Neural cell (in vitro differentiated cells): ENCODE results near the gene OPRL1. TPM values are rescaled to one million over a fixed set of nuclear protein-coding genes. Genes with fewer than 3 reads are reported as not detected.
A peak's percentile ranks its signal among the peaks of the same experiment; 100 is the strongest.

ENCODE experiments used
- H2AFZ ChIP-seq: fragments of 200-600, 300-800 bp; sonication (generic), shearing (Covaris generic); 2 replicates; pipeline ENCODE4 v1.6.0; 2014; ENCODE audit warnings: low read depth, mild to moderate bottlenecking, antibody characterized with exemption, low read length, moderate library complexity
- H3F3A ChIP-seq: fragments of 200-600 bp; shearing (Covaris generic); 2 replicates; pipeline ENCODE4 v1.6.1; 2016; ENCODE audit warnings: mild to moderate bottlenecking, moderate library complexity, mixed read lengths, antibody characterized with exemption, low read length; ENCODE audit not compliant: insufficient read depth, poor library complexity, severe bottlenecking
- H3K27ac ChIP-seq: fragments of 200-600, 300-800 bp; sonication (generic), shearing (Covaris generic); 2 replicates; pipeline ENCODE4 v1.5.1; 2014; ENCODE audit warnings: mild to moderate bottlenecking, low read length, moderate library complexity
- H3K27me3 ChIP-seq: fragments of 300-800, 200-600 bp; sonication (generic), shearing (Covaris generic); 2 replicates; pipeline ENCODE4 v1.6.0; 2014; ENCODE audit warnings: mild to moderate bottlenecking, low read depth, low read length, moderate library complexity; ENCODE audit not compliant: insufficient read depth
- H3K36me3 ChIP-seq: fragments of 300-800, 200-600 bp; sonication (generic), shearing (Covaris generic); 2 replicates; pipeline ENCODE4 v1.5.1; 2014; ENCODE audit warnings: mild to moderate bottlenecking, antibody characterized with exemption, low read length, moderate library complexity; ENCODE audit not compliant: insufficient read depth
- H3K4me2 ChIP-seq: fragments of 300-800, 200-600 bp; sonication (generic), shearing (Covaris generic); 2 replicates; pipeline ENCODE4 v1.6.0; 2014; ENCODE audit warnings: mild to moderate bottlenecking, low read length
- H3K4me3 ChIP-seq: fragments of 300-800, 200-600 bp; sonication (generic), shearing (Covaris generic); 2 replicates; pipeline ENCODE4 v1.5.1; 2014; ENCODE audit warnings: mild to moderate bottlenecking, low read length, moderate library complexity
- H3K79me2 ChIP-seq: fragments of 200-600 bp; shearing (Covaris generic); replicated peaks from 2 replicates; pipeline ENCODE4 v1.6.0; 2014; ENCODE audit warnings: mild to moderate bottlenecking, low read length, moderate library complexity; ENCODE audit not compliant: insufficient read depth
- H3K9ac ChIP-seq: fragments of 300-800, 200-600 bp; sonication (generic), shearing (Covaris generic); 2 replicates; pipeline ENCODE4 v1.6.1; 2016; ENCODE audit warnings: mild to moderate bottlenecking, low read length, mixed read lengths
- H3K9me2 ChIP-seq: fragments of 200-600 bp; shearing (Covaris generic); 2 replicates; pipeline ENCODE4 v1.6.1; 2016; ENCODE audit warnings: mild to moderate bottlenecking, low read length, mixed read lengths; ENCODE audit not compliant: insufficient read depth
- H3K9me3 ChIP-seq: fragments of 200-600, 300-800 bp; sonication (generic), shearing (Covaris generic); 2 replicates; pipeline ENCODE4 v1.6.1; 2016; ENCODE audit warnings: mild to moderate bottlenecking, mixed run types, low read length, moderate library complexity, mixed read lengths
- H4K20me1 ChIP-seq: fragments of 200-600 bp; shearing (Covaris generic); 2 replicates; pipeline ENCODE4 v1.6.1; 2016; ENCODE audit warnings: mild to moderate bottlenecking, mixed run types; ENCODE audit not compliant: insufficient read depth
- EP300 ChIP-seq: fragments of 450-650 bp; conservative IDR thresholded peaks from 2 replicates; pipeline ENCODE4 v1.6.1; 2014; ENCODE audit warnings: antibody characterized with exemption, mild to moderate bottlenecking, moderate library complexity; ENCODE audit not compliant: poor library complexity, severe bottlenecking
- EZH2 ChIP-seq: fragments of 200-600, 300-800 bp; shearing (Covaris generic), sonication (generic); IDR thresholded peaks from 2 replicates; pipeline ENCODE4 v1.6.1; 2014; ENCODE audit warnings: antibody characterized with exemption, low read length, borderline replicate concordance, mild to moderate bottlenecking; ENCODE audit not compliant: insufficient read depth, poor library complexity, severe bottlenecking
- MXI1 ChIP-seq: fragments of 450-650 bp; conservative IDR thresholded peaks from 2 replicates; pipeline ENCODE4 v1.6.1; 2014; ENCODE audit warnings: antibody characterized with exemption, mild to moderate bottlenecking; ENCODE audit not compliant: poor library complexity, severe bottlenecking
- POLR2AphosphoS5 ChIP-seq: IDR thresholded peaks from 2 replicates; pipeline ENCODE4 v1.6.1; 2012
- RAD21 ChIP-seq: fragments of 450-650 bp; conservative IDR thresholded peaks from 2 replicates; pipeline ENCODE4 v1.6.1; 2014; ENCODE audit warnings: antibody characterized with exemption, mild to moderate bottlenecking, moderate library complexity
- SMC3 ChIP-seq: fragments of 450-650 bp; conservative IDR thresholded peaks from 2 replicates; pipeline ENCODE4 v1.6.1; 2014; ENCODE audit warnings: antibody characterized with exemption, mild to moderate bottlenecking, moderate library complexity; ENCODE audit not compliant: poor library complexity
- TAF1 ChIP-seq: IDR thresholded peaks from 2 replicates; pipeline ENCODE4 v1.6.1; 2012; ENCODE audit warnings: low read depth
- polyA plus RNA-seq: library from polyadenylated mRNA; depleted of rRNA; stranded (reverse); fragments of >200 nt; gene quantifications from 2 replicates; pipeline ENCODE4 v1.2.3, GENCODE V29; 2014
- TF ChIP-seq, protein P1 (sequence below): fragments of 450-650 bp; IDR thresholded peaks from 2 replicates; pipeline ENCODE4 v1.5.1; 2014; ENCODE audit warnings: antibody characterized with exemption, mild to moderate bottlenecking, moderate library complexity; ENCODE audit not compliant: poor library complexity, severe bottlenecking
- TF ChIP-seq, protein P2 (sequence below): IDR thresholded peaks from 2 replicates; pipeline ENCODE4 v1.6.1; 2012; ENCODE audit warnings: borderline replicate concordance

The OPRL1 gene
- polyA plus RNA-seq, 1 donor from 2014 or later = 18.3 TPM

DNA sequence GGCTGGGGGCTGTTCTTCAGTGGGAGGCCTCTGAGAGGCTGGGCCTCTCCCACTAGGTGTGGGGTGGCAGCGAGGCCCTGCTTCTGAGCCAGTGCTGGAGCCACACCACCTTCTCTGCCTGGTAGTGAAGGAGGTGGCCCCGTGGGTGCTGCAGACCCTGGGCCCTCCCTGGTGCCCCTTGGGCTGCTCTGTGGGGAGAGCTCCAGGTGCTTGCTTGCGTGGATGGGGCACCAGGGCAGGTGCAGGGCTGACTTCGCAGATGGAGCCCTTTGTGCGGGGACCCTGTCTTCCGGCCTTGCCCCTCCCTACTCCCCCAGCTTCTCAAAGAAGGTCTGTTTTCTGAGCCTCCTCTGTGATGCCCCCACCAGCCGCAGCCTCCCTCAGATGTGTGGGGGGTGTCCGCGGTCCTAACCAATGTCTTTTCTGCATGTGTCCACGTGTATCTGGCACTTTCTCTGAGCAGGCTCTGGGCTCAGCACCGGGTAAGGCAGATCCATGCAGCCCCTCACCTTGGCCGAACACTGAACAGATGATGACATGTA, 67.1 kb downstream of the OPRL1 start:
- Histone ChIP-seq H3K27me3 (no peaks in the 10 kb centered on the region), H3K9ac (peak overlapping the region; percentile 41), H4K20me1 (no peaks in the 10 kb centered on the region), H3K9me3 (no peaks in the 10 kb centered on the region), H2AFZ (no peak overlapping the region), H3K27ac (no peak overlapping the region), H3K4me2 (no peak overlapping the region), H3F3A (no peaks in the 10 kb centered on the region), H3K79me2 (no peaks in the 10 kb centered on the region), H3K4me3 (no peak overlapping the region), H3K36me3 (no peaks in the 10 kb centered on the region), H3K9me2 (no peaks in the 10 kb centered on the region)
- TF ChIP-seq, protein P1, sequence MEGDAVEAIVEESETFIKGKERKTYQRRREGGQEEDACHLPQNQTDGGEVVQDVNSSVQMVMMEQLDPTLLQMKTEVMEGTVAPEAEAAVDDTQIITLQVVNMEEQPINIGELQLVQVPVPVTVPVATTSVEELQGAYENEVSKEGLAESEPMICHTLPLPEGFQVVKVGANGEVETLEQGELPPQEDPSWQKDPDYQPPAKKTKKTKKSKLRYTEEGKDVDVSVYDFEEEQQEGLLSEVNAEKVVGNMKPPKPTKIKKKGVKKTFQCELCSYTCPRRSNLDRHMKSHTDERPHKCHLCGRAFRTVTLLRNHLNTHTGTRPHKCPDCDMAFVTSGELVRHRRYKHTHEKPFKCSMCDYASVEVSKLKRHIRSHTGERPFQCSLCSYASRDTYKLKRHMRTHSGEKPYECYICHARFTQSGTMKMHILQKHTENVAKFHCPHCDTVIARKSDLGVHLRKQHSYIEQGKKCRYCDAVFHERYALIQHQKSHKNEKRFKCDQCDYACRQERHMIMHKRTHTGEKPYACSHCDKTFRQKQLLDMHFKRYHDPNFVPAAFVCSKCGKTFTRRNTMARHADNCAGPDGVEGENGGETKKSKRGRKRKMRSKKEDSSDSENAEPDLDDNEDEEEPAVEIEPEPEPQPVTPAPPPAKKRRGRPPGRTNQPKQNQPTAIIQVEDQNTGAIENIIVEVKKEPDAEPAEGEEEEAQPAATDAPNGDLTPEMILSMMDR = no peak
- TF ChIP-seq, protein P2, sequence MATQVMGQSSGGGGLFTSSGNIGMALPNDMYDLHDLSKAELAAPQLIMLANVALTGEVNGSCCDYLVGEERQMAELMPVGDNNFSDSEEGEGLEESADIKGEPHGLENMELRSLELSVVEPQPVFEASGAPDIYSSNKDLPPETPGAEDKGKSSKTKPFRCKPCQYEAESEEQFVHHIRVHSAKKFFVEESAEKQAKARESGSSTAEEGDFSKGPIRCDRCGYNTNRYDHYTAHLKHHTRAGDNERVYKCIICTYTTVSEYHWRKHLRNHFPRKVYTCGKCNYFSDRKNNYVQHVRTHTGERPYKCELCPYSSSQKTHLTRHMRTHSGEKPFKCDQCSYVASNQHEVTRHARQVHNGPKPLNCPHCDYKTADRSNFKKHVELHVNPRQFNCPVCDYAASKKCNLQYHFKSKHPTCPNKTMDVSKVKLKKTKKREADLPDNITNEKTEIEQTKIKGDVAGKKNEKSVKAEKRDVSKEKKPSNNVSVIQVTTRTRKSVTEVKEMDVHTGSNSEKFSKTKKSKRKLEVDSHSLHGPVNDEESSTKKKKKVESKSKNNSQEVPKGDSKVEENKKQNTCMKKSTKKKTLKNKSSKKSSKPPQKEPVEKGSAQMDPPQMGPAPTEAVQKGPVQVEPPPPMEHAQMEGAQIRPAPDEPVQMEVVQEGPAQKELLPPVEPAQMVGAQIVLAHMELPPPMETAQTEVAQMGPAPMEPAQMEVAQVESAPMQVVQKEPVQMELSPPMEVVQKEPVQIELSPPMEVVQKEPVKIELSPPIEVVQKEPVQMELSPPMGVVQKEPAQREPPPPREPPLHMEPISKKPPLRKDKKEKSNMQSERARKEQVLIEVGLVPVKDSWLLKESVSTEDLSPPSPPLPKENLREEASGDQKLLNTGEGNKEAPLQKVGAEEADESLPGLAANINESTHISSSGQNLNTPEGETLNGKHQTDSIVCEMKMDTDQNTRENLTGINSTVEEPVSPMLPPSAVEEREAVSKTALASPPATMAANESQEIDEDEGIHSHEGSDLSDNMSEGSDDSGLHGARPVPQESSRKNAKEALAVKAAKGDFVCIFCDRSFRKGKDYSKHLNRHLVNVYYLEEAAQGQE = no peak
- TF ChIP-seq RAD21 (no peak), EP300 (no peak), EZH2 (no peak), POLR2AphosphoS5 (no peak), MXI1 (no peak), SMC3 (no peak), TAF1 (no peak)

DNA sequence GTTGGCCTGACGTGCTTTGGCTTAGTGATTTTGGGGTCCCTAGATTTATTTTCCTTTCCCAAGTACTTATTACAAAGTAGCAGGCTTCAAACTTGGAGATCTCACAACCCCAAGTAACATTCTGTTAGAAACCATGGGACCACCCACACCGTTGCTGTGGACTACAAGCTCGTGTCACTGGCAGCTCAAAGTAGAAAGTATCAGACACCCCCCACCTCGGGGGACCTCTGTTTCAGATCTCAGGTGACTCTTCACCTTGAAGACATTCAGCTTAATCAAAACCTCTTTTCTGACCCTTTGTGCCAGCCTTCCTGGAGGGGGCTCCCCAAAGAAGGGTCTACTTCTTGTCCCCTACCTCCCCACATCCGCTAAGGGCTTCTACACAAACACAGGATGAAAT, 68.7 kb downstream of the OPRL1 start:
- no peak overlapping the region for H3K9ac ChIP-seq
- no peak overlapping the region for H3K4me3 ChIP-seq
- H3K27me3 ChIP-seq = no peaks in the 10 kb centered on the region
- no peak overlapping the region for H2AFZ ChIP-seq
- H3K79me2 ChIP-seq = no peaks in the 10 kb centered on the region
- no peaks in the 10 kb centered on the region for H3K9me2 ChIP-seq
- no peaks in the 10 kb centered on the region for H3K9me3 ChIP-seq
- no peaks in the 10 kb centered on the region for H4K20me1 ChIP-seq
- no peak overlapping the region for H3K27ac ChIP-seq
- H3K4me2 ChIP-seq = no peak overlapping the region
- no peaks in the 10 kb centered on the region for H3K36me3 ChIP-seq
- TF ChIP-seq EZH2 = no peak
- TF ChIP-seq EP300 = no peak
- TF ChIP-seq, protein P1 = no peak
- TF ChIP-seq RAD21 = no peak
- TF ChIP-seq, protein P2 = no peak
- no peak for TF ChIP-seq POLR2AphosphoS5
- no peak for TF ChIP-seq TAF1
- TF ChIP-seq MXI1 = no peak
- TF ChIP-seq SMC3 = no peak
- no peaks in the 10 kb centered on the region for H3F3A ChIP-seq
